ENCODE data around the gene PRKG1. TPM values are rescaled to one million over a fixed set of nuclear protein-coding genes. Genes with fewer than 3 reads are reported as not detected.

Gene PRKG1
- total and polyA plus RNA-seq, 2 of the 8 experiments (the other 6 are each of a cell fraction or from before 2014, with no cell fraction given): 4.2 to 15.2 TPM

GRCh38 chr10:51748959-51749358, 674.7 kb downstream of the PRKG1 start (continued):
- TF ChIP-seq NANOG (IDR thresholded peaks at IDR 0.05; ENCODE audit: insufficient read depth, low read depth, low read length, poor library complexity, severe bottlenecking) (no peak), CTBP2 (IDR thresholded peaks at IDR 0.05; ENCODE audit: borderline replicate concordance, insufficient read depth, insufficient read length, low read length) (no peak), RXRA (IDR thresholded peaks at IDR 0.05; ENCODE audit: insufficient read depth, low read depth, low read length) (no peak), HDAC2 (IDR thresholded peaks at IDR 0.05; ENCODE audit: borderline replicate concordance in 1 of 2, low read depth in 2 of 2, low read length in 2 of 2) (no peak), PHF8 (conservative IDR thresholded peaks at IDR 0.05; ENCODE audit: low read depth, low read length) (no peak), NRF1 (IDR thresholded peaks at IDR 0.05; ENCODE audit: low read depth, low read length) (no peak)

Data from H1 (cell line).